ENCODE data around the gene TTLL11.

- TF ChIP-seq EZH2 (IDR thresholded peaks at IDR 0.05; ENCODE audit: insufficient read depth, poor library complexity, severe bottlenecking): no peak
- no peak for TF ChIP-seq EZH2phosphoT487 (IDR thresholded peaks at IDR 0.05; ENCODE audit: insufficient read depth, low read depth)
These were observed 205.3 kb downstream of the TTLL11 start for GRCh38 chr9:121887553-121888437.
